ENCODE measurements around the gene ISCA2. TPM values are rescaled to one million over a fixed set of nuclear protein-coding genes. Genes with fewer than 3 reads are reported as not detected.

Gene ISCA2
- total and polyA plus RNA-seq, 9 of the 15 experiments (the other 6 are each of a cell fraction or from before 2014, with no cell fraction given) = 5.0 to 36.7 (median 18.1) TPM

DNA sequence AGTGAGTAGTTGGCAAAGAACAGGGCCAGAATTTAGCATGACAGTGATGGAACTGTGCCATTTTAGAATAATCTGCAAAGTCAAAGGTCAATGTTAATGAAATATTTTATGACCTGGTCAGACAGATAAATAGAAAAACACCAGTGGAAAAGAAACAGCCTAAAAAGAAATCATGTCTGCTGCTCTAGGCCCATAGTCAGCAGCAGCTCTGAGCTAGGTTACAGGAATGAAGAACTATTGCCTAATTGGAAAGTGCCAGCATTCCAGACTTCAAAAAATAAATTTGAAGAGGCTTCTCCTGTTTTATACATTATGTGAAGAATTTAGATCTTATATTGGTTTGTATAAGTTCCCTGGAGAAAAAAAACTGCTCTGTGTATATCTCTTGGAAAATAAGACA lies 10.2 kb upstream of the ISCA2 start (continued):
- TF ChIP-seq SOX6 (IDR thresholded peaks at IDR 0.05) = no peak
- no peak for TF ChIP-seq SREBF1 (IDR thresholded peaks at IDR 0.05; ENCODE audit: borderline replicate concordance, low read depth, low read length)
- TF ChIP-seq, protein P1, sequence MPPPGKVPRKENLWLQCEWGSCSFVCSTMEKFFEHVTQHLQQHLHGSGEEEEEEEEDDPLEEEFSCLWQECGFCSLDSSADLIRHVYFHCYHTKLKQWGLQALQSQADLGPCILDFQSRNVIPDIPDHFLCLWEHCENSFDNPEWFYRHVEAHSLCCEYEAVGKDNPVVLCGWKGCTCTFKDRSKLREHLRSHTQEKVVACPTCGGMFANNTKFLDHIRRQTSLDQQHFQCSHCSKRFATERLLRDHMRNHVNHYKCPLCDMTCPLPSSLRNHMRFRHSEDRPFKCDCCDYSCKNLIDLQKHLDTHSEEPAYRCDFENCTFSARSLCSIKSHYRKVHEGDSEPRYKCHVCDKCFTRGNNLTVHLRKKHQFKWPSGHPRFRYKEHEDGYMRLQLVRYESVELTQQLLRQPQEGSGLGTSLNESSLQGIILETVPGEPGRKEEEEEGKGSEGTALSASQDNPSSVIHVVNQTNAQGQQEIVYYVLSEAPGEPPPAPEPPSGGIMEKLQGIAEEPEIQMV (tag; conservative IDR thresholded peaks at IDR 0.05; ENCODE audit: low read depth) = no peak
- TF ChIP-seq HNRNPK (IDR thresholded peaks at IDR 0.05; ENCODE audit: low read depth, low read length, poor library complexity, severe bottlenecking) = no peak
- no peak for TF ChIP-seq TRIM24 (IDR thresholded peaks at IDR 0.05)
- no peak for TF ChIP-seq PPARD (CRISPR knock-in tag; IDR thresholded peaks at IDR 0.05)

DNA sequence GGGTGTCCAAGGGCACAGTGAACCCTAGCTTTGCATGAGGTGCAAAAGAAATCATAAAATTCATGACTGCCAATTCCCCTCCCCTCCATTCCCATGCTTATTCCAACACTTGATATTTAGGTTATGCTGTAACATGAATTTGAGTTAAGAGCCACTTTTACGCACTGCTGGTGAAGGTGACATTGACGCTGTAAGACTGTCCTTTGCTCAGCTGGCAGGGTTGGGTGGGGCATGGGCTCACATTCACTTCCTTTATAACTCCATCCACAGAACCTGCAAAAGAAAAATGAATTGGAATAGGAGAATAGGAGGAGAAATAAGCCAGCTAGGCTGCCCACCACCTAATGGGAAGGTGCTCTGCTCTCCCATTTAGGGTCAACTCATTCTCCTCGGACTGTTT lies 7.4 kb upstream of the ISCA2 start:
- Histone ChIP-seq H3K4me1 (replicated peaks in 1 of 2; ENCODE audit: control insufficient read depth in 2 of 2, insufficient read depth in 2 of 2, low read length in 2 of 2) (no peaks in the 10 kb centered on the region), H3K9me3 (replicated peaks; ENCODE audit: control insufficient read depth, insufficient read depth, low read depth, low read length) (no peaks in the 10 kb centered on the region), H3K9ac (ENCODE audit: insufficient read depth in 1 of 2, low read depth in 2 of 2, low read length in 2 of 2) (no peak overlapping the region), H3K4me2 (ENCODE audit: insufficient read depth, low read length) (no peak overlapping the region), H3K27me3 (ENCODE audit: control insufficient read depth in 2 of 2, insufficient read depth in 2 of 2, low read length in 2 of 2) (no peaks in the 10 kb centered on the region), H3K27ac (ENCODE audit: extremely low read depth, low read depth, low read length) (no peak overlapping the region), H3K36me3 (ENCODE audit: control insufficient read depth, insufficient read depth, low read length) (no peaks in the 10 kb centered on the region), H3K9me1 (ENCODE audit: control insufficient read depth, insufficient read depth, low read length) (no peaks in the 10 kb centered on the region), H3K4me3 (no peak overlapping the region), H4K20me1 (replicated peaks; ENCODE audit: control insufficient read depth, insufficient read depth, low read length) (no peaks in the 10 kb centered on the region), H2AFZ (ENCODE audit: low read depth, low read length) (no peak overlapping the region), H3K79me2 (ENCODE audit: control insufficient read depth, insufficient read depth, low read length) (no peaks in the 10 kb centered on the region)
- no TSS peak for BruUV-seq (replicated peaks)
- in situ Hi-C loops (cut with MboI) (no loop called here), intact Hi-C loops (cut with micrococcal nuclease) (no loop called here)
- FAIRE-seq (no peak), DNase-seq (ENCODE audit: extremely low read depth in 1 of 4, low spot score in 3 of 4) (no peak), ATAC-seq (no peak)
- WGBS (ENCODE audit: insufficient coverage, low coverage, missing lambda C conversion rate) = 54% methylated on average over 3 of the region's 3 CpGs
- ChIA-PET CTCF (ENCODE audit: low intra/inter-chr PET ratio) (no interaction called here), POLR2A (interaction anchor here (0.6 kb wide), 1 partner anchor 31 kb away, joined by 3 read pairs; no protein-coding TSS in a partner anchor)
- TF ChIP-seq, protein P2, sequence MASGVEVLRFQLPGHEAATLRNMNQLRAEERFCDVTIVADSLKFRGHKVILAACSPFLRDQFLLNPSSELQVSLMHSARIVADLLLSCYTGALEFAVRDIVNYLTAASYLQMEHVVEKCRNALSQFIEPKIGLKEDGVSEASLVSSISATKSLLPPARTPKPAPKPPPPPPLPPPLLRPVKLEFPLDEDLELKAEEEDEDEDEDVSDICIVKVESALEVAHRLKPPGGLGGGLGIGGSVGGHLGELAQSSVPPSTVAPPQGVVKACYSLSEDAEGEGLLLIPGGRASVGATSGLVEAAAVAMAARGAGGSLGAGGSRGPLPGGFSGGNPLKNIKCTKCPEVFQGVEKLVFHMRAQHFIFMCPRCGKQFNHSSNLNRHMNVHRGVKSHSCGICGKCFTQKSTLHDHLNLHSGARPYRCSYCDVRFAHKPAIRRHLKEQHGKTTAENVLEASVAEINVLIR (CRISPR knock-in tag; IDR thresholded peaks at IDR 0.05) = no peak
- TF ChIP-seq, protein P3, sequence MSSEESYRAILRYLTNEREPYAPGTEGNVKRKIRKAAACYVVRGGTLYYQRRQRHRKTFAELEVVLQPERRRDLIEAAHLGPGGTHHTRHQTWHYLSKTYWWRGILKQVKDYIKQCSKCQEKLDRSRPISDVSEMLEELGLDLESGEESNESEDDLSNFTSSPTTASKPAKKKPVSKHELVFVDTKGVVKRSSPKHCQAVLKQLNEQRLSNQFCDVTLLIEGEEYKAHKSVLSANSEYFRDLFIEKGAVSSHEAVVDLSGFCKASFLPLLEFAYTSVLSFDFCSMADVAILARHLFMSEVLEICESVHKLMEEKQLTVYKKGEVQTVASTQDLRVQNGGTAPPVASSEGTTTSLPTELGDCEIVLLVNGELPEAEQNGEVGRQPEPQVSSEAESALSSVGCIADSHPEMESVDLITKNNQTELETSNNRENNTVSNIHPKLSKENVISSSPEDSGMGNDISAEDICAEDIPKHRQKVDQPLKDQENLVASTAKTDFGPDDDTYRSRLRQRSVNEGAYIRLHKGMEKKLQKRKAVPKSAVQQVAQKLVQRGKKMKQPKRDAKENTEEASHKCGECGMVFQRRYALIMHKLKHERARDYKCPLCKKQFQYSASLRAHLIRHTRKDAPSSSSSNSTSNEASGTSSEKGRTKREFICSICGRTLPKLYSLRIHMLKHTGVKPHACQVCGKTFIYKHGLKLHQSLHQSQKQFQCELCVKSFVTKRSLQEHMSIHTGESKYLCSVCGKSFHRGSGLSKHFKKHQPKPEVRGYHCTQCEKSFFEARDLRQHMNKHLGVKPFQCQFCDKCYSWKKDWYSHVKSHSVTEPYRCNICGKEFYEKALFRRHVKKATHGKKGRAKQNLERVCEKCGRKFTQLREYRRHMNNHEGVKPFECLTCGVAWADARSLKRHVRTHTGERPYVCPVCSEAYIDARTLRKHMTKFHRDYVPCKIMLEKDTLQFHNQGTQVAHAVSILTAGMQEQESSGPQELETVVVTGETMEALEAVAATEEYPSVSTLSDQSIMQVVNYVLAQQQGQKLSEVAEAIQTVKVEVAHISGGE (CRISPR knock-in tag; IDR thresholded peaks at IDR 0.05) = no peak
- TF ChIP-seq EGR1 (conservative IDR thresholded peaks at IDR 0.05) (no peak), ZKSCAN8 (CRISPR knock-in tag; IDR thresholded peaks at IDR 0.05) (no peak), SMARCA4 (IDR thresholded peaks at IDR 0.05) (no peak), NCOR1 (IDR thresholded peaks at IDR 0.05) (no peak), ZNF79 (CRISPR knock-in tag; IDR thresholded peaks at IDR 0.05; ENCODE audit: low read depth) (no peak), KAT8 (IDR thresholded peaks at IDR 0.05; ENCODE audit: low read depth) (no peak), SRSF1 (IDR thresholded peaks at IDR 0.05; ENCODE audit: low read depth, low read length) (no peak), XRCC4 (IDR thresholded peaks at IDR 0.05; ENCODE audit: extremely low read depth, insufficient read depth, insufficient read length) (no peak)

All from K562 (cell line).